Measurements from ENCODE around the gene ASRGL1.

ASRGL1 gene

DNA sequence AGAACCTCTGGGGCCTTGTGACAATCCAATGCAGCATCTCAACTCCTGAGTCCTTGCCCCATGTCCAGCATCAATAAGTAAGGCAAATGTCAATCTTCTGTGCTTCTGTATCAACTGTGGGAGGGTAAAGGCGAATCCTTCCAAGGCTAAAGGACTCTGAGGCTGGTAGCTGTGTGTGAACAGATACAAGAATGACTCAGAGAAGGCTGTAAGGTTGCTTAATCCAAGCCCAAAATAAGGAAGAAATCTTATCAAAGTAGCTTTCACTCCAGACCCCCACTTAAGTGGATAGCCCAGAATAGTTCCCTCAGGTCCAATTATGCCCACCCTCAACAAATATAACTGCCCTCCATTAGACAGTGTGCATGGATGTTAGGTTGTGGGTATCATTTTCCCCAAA lies 53.5 kb downstream of the ASRGL1 start:
- TF ChIP-seq ZNF70 (CRISPR knock-in tag; IDR thresholded peaks at IDR 0.05) (no peak), TCF4 (CRISPR knock-in tag; IDR thresholded peaks at IDR 0.05; ENCODE audit: borderline replicate concordance) (no peak), ARNTL (CRISPR knock-in tag; IDR thresholded peaks at IDR 0.05; ENCODE audit: borderline replicate concordance, low read depth) (no peak), RARB (CRISPR knock-in tag; IDR thresholded peaks at IDR 0.05) (no peak), BACH2 (CRISPR knock-in tag; IDR thresholded peaks at IDR 0.05; ENCODE audit: borderline replicate concordance) (no peak), ZFP3 (CRISPR knock-in tag; IDR thresholded peaks at IDR 0.05) (no peak), CSDC2 (CRISPR knock-in tag; IDR thresholded peaks at IDR 0.05) (no peak), ZNF565 (CRISPR knock-in tag; conservative IDR thresholded peaks at IDR 0.05; ENCODE audit: low read depth) (no peak), SNAI2 (CRISPR knock-in tag; IDR thresholded peaks at IDR 0.05) (no peak), TOX (CRISPR knock-in tag; IDR thresholded peaks at IDR 0.05; ENCODE audit: borderline replicate concordance) (no peak), GLIS3 (CRISPR knock-in tag; IDR thresholded peaks at IDR 0.05) (no peak), PPARA (CRISPR knock-in tag; IDR thresholded peaks at IDR 0.05; ENCODE audit: borderline replicate concordance) (no peak), OSR1 (CRISPR knock-in tag; IDR thresholded peaks at IDR 0.05) (no peak), ZC3H10 (CRISPR knock-in tag; IDR thresholded peaks at IDR 0.05) (no peak), ESRRG (CRISPR knock-in tag; IDR thresholded peaks at IDR 0.05) (no peak)
- TF ChIP-seq, protein P1, sequence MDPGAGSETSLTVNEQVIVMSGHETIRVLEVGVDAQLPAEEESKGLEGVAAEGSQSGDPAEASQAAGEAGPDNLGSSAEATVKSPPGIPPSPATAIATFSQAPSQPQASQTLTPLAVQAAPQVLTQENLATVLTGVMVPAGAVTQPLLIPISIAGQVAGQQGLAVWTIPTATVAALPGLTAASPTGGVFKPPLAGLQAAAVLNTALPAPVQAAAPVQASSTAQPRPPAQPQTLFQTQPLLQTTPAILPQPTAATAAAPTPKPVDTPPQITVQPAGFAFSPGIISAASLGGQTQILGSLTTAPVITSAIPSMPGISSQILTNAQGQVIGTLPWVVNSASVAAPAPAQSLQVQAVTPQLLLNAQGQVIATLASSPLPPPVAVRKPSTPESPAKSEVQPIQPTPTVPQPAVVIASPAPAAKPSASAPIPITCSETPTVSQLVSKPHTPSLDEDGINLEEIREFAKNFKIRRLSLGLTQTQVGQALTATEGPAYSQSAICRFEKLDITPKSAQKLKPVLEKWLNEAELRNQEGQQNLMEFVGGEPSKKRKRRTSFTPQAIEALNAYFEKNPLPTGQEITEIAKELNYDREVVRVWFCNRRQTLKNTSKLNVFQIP (CRISPR knock-in tag; IDR thresholded peaks at IDR 0.05; ENCODE audit: borderline replicate concordance, low read depth): no peak
- TF ChIP-seq, protein P2, sequence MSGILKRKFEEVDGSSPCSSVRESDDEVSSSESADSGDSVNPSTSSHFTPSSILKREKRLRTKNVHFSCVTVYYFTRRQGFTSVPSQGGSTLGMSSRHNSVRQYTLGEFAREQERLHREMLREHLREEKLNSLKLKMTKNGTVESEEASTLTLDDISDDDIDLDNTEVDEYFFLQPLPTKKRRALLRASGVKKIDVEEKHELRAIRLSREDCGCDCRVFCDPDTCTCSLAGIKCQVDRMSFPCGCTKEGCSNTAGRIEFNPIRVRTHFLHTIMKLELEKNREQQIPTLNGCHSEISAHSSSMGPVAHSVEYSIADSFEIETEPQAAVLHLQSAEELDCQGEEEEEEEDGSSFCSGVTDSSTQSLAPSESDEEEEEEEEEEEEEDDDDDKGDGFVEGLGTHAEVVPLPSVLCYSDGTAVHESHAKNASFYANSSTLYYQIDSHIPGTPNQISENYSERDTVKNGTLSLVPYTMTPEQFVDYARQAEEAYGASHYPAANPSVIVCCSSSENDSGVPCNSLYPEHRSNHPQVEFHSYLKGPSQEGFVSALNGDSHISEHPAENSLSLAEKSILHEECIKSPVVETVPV (CRISPR knock-in tag; IDR thresholded peaks at IDR 0.05): no peak
- TF ChIP-seq, protein P3, sequence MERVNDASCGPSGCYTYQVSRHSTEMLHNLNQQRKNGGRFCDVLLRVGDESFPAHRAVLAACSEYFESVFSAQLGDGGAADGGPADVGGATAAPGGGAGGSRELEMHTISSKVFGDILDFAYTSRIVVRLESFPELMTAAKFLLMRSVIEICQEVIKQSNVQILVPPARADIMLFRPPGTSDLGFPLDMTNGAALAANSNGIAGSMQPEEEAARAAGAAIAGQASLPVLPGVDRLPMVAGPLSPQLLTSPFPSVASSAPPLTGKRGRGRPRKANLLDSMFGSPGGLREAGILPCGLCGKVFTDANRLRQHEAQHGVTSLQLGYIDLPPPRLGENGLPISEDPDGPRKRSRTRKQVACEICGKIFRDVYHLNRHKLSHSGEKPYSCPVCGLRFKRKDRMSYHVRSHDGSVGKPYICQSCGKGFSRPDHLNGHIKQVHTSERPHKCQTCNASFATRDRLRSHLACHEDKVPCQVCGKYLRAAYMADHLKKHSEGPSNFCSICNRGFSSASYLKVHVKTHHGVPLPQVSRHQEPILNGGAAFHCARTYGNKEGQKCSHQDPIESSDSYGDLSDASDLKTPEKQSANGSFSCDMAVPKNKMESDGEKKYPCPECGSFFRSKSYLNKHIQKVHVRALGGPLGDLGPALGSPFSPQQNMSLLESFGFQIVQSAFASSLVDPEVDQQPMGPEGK (CRISPR knock-in tag; IDR thresholded peaks at IDR 0.05; ENCODE audit: borderline replicate concordance): no peak
- TF ChIP-seq, protein P4, sequence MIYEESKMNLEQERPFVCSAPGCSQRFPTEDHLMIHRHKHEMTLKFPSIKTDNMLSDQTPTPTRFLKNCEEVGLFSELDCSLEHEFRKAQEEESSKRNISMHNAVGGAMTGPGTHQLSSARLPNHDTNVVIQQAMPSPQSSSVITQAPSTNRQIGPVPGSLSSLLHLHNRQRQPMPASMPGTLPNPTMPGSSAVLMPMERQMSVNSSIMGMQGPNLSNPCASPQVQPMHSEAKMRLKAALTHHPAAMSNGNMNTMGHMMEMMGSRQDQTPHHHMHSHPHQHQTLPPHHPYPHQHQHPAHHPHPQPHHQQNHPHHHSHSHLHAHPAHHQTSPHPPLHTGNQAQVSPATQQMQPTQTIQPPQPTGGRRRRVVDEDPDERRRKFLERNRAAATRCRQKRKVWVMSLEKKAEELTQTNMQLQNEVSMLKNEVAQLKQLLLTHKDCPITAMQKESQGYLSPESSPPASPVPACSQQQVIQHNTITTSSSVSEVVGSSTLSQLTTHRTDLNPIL (CRISPR knock-in tag; IDR thresholded peaks at IDR 0.05; ENCODE audit: low read depth): no peak
- TF ChIP-seq, protein P5, sequence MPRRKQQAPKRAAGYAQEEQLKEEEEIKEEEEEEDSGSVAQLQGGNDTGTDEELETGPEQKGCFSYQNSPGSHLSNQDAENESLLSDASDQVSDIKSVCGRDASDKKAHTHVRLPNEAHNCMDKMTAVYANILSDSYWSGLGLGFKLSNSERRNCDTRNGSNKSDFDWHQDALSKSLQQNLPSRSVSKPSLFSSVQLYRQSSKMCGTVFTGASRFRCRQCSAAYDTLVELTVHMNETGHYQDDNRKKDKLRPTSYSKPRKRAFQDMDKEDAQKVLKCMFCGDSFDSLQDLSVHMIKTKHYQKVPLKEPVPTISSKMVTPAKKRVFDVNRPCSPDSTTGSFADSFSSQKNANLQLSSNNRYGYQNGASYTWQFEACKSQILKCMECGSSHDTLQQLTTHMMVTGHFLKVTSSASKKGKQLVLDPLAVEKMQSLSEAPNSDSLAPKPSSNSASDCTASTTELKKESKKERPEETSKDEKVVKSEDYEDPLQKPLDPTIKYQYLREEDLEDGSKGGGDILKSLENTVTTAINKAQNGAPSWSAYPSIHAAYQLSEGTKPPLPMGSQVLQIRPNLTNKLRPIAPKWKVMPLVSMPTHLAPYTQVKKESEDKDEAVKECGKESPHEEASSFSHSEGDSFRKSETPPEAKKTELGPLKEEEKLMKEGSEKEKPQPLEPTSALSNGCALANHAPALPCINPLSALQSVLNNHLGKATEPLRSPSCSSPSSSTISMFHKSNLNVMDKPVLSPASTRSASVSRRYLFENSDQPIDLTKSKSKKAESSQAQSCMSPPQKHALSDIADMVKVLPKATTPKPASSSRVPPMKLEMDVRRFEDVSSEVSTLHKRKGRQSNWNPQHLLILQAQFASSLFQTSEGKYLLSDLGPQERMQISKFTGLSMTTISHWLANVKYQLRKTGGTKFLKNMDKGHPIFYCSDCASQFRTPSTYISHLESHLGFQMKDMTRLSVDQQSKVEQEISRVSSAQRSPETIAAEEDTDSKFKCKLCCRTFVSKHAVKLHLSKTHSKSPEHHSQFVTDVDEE (CRISPR knock-in tag; IDR thresholded peaks at IDR 0.05): no peak
- no peak for ATAC-seq

DNA sequence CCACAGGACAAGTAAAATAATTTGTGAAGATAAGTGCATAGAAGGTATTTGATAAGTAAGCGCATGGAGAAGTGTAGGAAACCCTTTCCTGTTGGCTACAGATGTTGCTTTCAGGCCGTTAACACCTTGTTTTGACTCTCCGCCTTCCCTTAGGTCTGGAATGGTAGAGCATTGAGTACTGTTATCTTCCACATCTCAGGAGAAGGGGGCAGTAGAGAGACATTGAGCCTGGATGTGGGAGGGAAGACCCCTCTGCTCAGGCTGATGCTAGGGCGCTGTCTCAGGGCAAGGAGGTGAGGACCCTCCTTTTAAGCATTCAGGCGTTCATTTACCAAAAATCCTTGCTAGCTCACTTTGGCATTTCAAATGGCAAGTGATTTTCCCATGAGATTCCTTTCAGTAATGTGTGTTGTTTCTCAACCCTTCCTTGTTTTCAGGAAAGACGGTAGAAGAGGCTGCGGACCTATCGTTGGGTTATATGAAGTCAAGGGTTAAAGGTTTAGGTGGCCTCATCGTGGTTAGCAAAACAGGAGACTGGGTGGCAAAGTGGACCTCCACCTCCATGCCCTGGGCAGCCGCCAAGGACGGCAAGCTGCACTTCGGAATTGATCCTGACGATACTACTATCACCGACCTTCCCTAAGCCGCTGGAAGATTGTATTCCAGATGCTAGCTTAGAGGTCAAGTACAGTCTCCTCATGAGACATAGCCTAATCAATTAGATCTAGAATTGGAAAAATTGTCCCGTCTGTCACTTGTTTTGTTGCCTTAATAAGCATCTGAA lies 54.6 kb downstream of the ASRGL1 start:
- ATAC-seq: no peak
- TF ChIP-seq GLIS3 (CRISPR knock-in tag; IDR thresholded peaks at IDR 0.05) (no peak), ARNTL (CRISPR knock-in tag; IDR thresholded peaks at IDR 0.05; ENCODE audit: borderline replicate concordance, low read depth) (no peak), TOX (CRISPR knock-in tag; IDR thresholded peaks at IDR 0.05; ENCODE audit: borderline replicate concordance) (no peak), CSDC2 (CRISPR knock-in tag; IDR thresholded peaks at IDR 0.05) (no peak), SNAI2 (CRISPR knock-in tag; IDR thresholded peaks at IDR 0.05) (no peak)
- TF ChIP-seq, protein P5 (CRISPR knock-in tag; IDR thresholded peaks at IDR 0.05): no peak
- TF ChIP-seq, protein P4 (CRISPR knock-in tag; IDR thresholded peaks at IDR 0.05; ENCODE audit: low read depth): no peak

Data from SK-N-SH treated with all-trans-retinoic acid at 6 μM for 48 hours (cell line).